PC-3 (cell line): ENCODE data around the gene ZNF839. TPM values are rescaled to one million over a fixed set of nuclear protein-coding genes. Genes with fewer than 3 reads are reported as not detected.

Experiments used
- ATAC-seq: fragments of 200-7000 bp; cut with Tn5 transposase; 2 replicates; pipeline ENCODE4 v1.9.1; 2020; ENCODE audit warnings: mild to moderate bottlenecking, moderate library complexity
- BruUV-seq: library from RNA; stranded (reverse); fragments of 400-500 nt; replicated peaks from 2 replicates; lab custom pipeline; 2021; lab: Mats Ljungman, UMichigan
- CTCF ChIA-PET: fragments of 300-600 bp; sonication (Branson Sonifier 250); formaldehyde crosslinking; loops from one replicate; lab custom pipeline; 2022; ENCODE audit warnings: antibody characterized with exemption; lab: Charles Lee
- POLR2A ChIA-PET: fragments of 300-600 bp; sonication (Branson Sonifier 250); formaldehyde crosslinking; loops from one replicate; lab custom pipeline; 2022; ENCODE audit warnings: antibody characterized with exemption; ENCODE audit not compliant: unreplicated experiment; lab: Charles Lee
- DNase-seq: peaks from one replicate; pipeline ENCODE4 v3.0.0-alpha.2; 2015
- H2AFZ ChIP-seq: fragments of 300-600 bp; sonication (generic); 2 replicates; pipeline ENCODE4 v1.6.0; 2016; ENCODE audit warnings: antibody characterized with exemption, low read length
- H3F3A ChIP-seq: fragments of 300-600 bp; sonication (generic); one replicate; pipeline ENCODE4 v1.6.0; 2017; ENCODE audit warnings: antibody characterized with exemption, low read length, control low read depth, mild to moderate bottlenecking; ENCODE audit not compliant: unreplicated experiment
- H3K27ac ChIP-seq: fragments of 300-600 bp; sonication (generic); 2 replicates; pipeline ENCODE4 v1.5.1; 2016; ENCODE audit warnings: mild to moderate bottlenecking, low read length
- H3K27me3 ChIP-seq: fragments of 300-600 bp; sonication (generic); 2 replicates; pipeline ENCODE4 v1.6.1; 2016; ENCODE audit warnings: low read length, mixed read lengths
- H3K36me3 ChIP-seq: fragments of 300-600 bp; sonication (generic); 2 replicates; pipeline ENCODE4 v1.6.1; 2016; ENCODE audit warnings: low read depth, mixed run types, low read length, mixed read lengths
- H3K4me1 ChIP-seq: fragments of 300-600 bp; sonication (generic); 2 replicates; pipeline ENCODE4 v1.5.1; 2016; ENCODE audit warnings: low read length; ENCODE audit not compliant: insufficient read depth
- H3K4me2 ChIP-seq: fragments of 300-600 bp; sonication (generic); 2 replicates; pipeline ENCODE4 v1.6.0; 2016; ENCODE audit warnings: low read length
- H3K4me3 ChIP-seq: fragments of 300-600 bp; sonication (generic); 2 replicates; pipeline ENCODE4 v1.5.1; 2016; ENCODE audit warnings: mild to moderate bottlenecking, low read length, mixed read lengths
- H3K79me2 ChIP-seq: fragments of 300-600 bp; sonication (generic); 2 replicates; pipeline ENCODE4 v1.6.1; 2017; ENCODE audit warnings: low read length, mixed read lengths
- H3K9ac ChIP-seq: fragments of 300-600 bp; sonication (generic); 2 replicates; pipeline ENCODE4 v1.6.0; 2016; ENCODE audit warnings: mild to moderate bottlenecking, low read length
- H3K9me2 ChIP-seq: fragments of 300-600 bp; sonication (generic); replicated peaks from 2 replicates; pipeline ENCODE4 v1.6.1; 2016; ENCODE audit warnings: mixed run types, low read length, mixed read lengths
- H3K9me3 ChIP-seq: fragments of 300-600 bp; sonication (generic); 2 replicates; pipeline ENCODE4 v1.6.1; 2016; ENCODE audit warnings: low read length, mixed read lengths
- H4K20me1 ChIP-seq: fragments of 300-600 bp; sonication (generic); 2 replicates; pipeline ENCODE4 v1.6.1; 2016; ENCODE audit warnings: low read length, mixed read lengths
- EZH2 ChIP-seq: fragments of 300-600 bp; sonication (generic); IDR thresholded peaks from one replicate; pipeline ENCODE4 v1.6.1; 2017; ENCODE audit warnings: antibody characterized with exemption, mild to moderate bottlenecking, low read length; ENCODE audit not compliant: unreplicated experiment
- EZH2phosphoT487 ChIP-seq: fragments of 300-600 bp; sonication (generic); IDR thresholded peaks from 2 replicates; pipeline ENCODE4 v1.6.1; 2018; ENCODE audit warnings: mild to moderate bottlenecking, antibody characterized with exemption, low read length, borderline replicate concordance
- intact Hi-C: fragments of 100-400 bp; cut with micrococcal nuclease; formaldehyde crosslinking; loops from 2 replicates; pipeline ENCODE4 v1.9.0; 2023
- total RNA-seq: library from RNA; depleted of rRNA; stranded (reverse); fragments of >200 nt; gene quantifications from 2 replicates; pipeline ENCODE4 v1.2.3, GENCODE V29; 2014
- TF ChIP-seq, protein P1 (sequence below): fragments of 300-600 bp; sonication (generic); conservative IDR thresholded peaks from 2 replicates; pipeline ENCODE4 v1.5.1; 2017; ENCODE audit warnings: antibody characterized with exemption, low read depth, mild to moderate bottlenecking, low read length

The ZNF839 gene
- total RNA-seq, 1 experiment from 2014 or later: 13.2 TPM

GRCh38 chr14:102374264-102374663 is 54.7 kb downstream of the ZNF839 start:
- Histone ChIP-seq H3K27me3 (no peaks in the 10 kb centered on the region), H3F3A (no peaks in the 10 kb centered on the region), H3K9ac (no peak overlapping the region), H3K9me2 (no peaks in the 10 kb centered on the region), H4K20me1 (no peaks in the 10 kb centered on the region), H3K27ac (no peak overlapping the region), H3K79me2 (no peaks in the 10 kb centered on the region), H3K4me1 (no peaks in the 10 kb centered on the region), H3K9me3 (no peaks in the 10 kb centered on the region), H3K4me3 (no peak overlapping the region), H3K36me3 (peaks cover 6% of the 10 kb centered on the region), H3K4me2 (no peak overlapping the region), H2AFZ (no peak overlapping the region)
- intact Hi-C loops: no loop called here
- no TSS peak for BruUV-seq
- no peak for TF ChIP-seq EZH2
- TF ChIP-seq, protein P1, sequence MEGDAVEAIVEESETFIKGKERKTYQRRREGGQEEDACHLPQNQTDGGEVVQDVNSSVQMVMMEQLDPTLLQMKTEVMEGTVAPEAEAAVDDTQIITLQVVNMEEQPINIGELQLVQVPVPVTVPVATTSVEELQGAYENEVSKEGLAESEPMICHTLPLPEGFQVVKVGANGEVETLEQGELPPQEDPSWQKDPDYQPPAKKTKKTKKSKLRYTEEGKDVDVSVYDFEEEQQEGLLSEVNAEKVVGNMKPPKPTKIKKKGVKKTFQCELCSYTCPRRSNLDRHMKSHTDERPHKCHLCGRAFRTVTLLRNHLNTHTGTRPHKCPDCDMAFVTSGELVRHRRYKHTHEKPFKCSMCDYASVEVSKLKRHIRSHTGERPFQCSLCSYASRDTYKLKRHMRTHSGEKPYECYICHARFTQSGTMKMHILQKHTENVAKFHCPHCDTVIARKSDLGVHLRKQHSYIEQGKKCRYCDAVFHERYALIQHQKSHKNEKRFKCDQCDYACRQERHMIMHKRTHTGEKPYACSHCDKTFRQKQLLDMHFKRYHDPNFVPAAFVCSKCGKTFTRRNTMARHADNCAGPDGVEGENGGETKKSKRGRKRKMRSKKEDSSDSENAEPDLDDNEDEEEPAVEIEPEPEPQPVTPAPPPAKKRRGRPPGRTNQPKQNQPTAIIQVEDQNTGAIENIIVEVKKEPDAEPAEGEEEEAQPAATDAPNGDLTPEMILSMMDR: no peak
- no peak for TF ChIP-seq EZH2phosphoT487
- no peak for ATAC-seq
- ChIA-PET POLR2A (no interaction called here), CTCF (no interaction called here)
- DNase-seq: no peak

- intact Hi-C loops: no loop called here
- no peak overlapping the region for H3K4me3 ChIP-seq
- H3K36me3 ChIP-seq: peaks cover 6% of the 10 kb centered on the region
- H3F3A ChIP-seq: no peaks in the 10 kb centered on the region
- ATAC-seq (no peak), DNase-seq (no peak)
- no peaks in the 10 kb centered on the region for H4K20me1 ChIP-seq
- no TSS peak for BruUV-seq
- no peak overlapping the region for H2AFZ ChIP-seq
- ChIA-PET POLR2A (no interaction called here), CTCF (no interaction called here)
- TF ChIP-seq EZH2: no peak
- TF ChIP-seq, protein P1: no peak
- no peaks in the 10 kb centered on the region for H3K4me1 ChIP-seq
- no peaks in the 10 kb centered on the region for H3K79me2 ChIP-seq
- no peak overlapping the region for H3K27ac ChIP-seq
- H3K27me3 ChIP-seq: no peaks in the 10 kb centered on the region
- H3K9ac ChIP-seq: no peak overlapping the region
- no peaks in the 10 kb centered on the region for H3K9me3 ChIP-seq
- no peaks in the 10 kb centered on the region for H3K9me2 ChIP-seq
- H3K4me2 ChIP-seq: no peak overlapping the region
Observed at GRCh38 chr14:102375119-102375518, 55.6 kb downstream of the ZNF839 start.

- H3K27ac ChIP-seq: no peak overlapping the region
- ChIA-PET POLR2A (no interaction called here), CTCF (interaction anchor here (0.6 kb wide), 1 partner anchor 30 kb away, joined by 3 read pairs; no protein-coding TSS in a partner anchor)
- TF ChIP-seq EZH2phosphoT487: no peak
- no peak for TF ChIP-seq EZH2
- TF ChIP-seq, protein P1: no peak
- intact Hi-C loops: no loop called here
- H3F3A ChIP-seq: no peaks in the 10 kb centered on the region
- DNase-seq (no peak), ATAC-seq (no peak)
- H3K4me1 ChIP-seq: no peaks in the 10 kb centered on the region
- no TSS peak for BruUV-seq
- H3K4me3 ChIP-seq: no peak overlapping the region
- no peak overlapping the region for H3K9ac ChIP-seq
- no peak overlapping the region for H3K4me2 ChIP-seq
- H4K20me1 ChIP-seq: no peaks in the 10 kb centered on the region
- no peaks in the 10 kb centered on the region for H3K27me3 ChIP-seq
- no peaks in the 10 kb centered on the region for H3K9me3 ChIP-seq
- H2AFZ ChIP-seq: no peak overlapping the region
- H3K36me3 ChIP-seq: peaks cover 6% of the 10 kb centered on the region
- no peaks in the 10 kb centered on the region for H3K79me2 ChIP-seq
- no peaks in the 10 kb centered on the region for H3K9me2 ChIP-seq
Observed at GRCh38 chr14:102377696-102378095, 58.1 kb downstream of the ZNF839 start.
